OCI-LY3 (cell line): ENCODE results near the gene HIP1.

Source experiments
- H2AFZ ChIP-seq: fragments of 200-600, 300-600 bp; shearing (Covaris generic); 2 replicates; pipeline ENCODE4 v1.6.0; 2014; ENCODE audit warnings: antibody characterized with exemption, low read depth, low read length
- H3K27ac ChIP-seq: fragments of 200-600, 300-600 bp; sonication (generic); 2 replicates; pipeline ENCODE4 v1.5.1; 2014; ENCODE audit warnings: mild to moderate bottlenecking, low read length, moderate library complexity, mixed read lengths
- H3K27me3 ChIP-seq: fragments of 200-600, 300-600 bp; sonication (generic); 2 replicates; pipeline ENCODE4 v1.6.1; 2014; ENCODE audit warnings: low read depth, low read length, mixed read lengths
- H3K36me3 ChIP-seq: fragments of 200-600, 300-600 bp; sonication (generic); replicated peaks from 2 replicates; pipeline ENCODE3; 2014; ENCODE audit warnings: low read depth, low read length, mixed read lengths
- H3K4me1 ChIP-seq: fragments of 300-600, 200-600 bp; sonication (generic); 2 replicates; pipeline ENCODE4 v1.6.1; 2014; ENCODE audit warnings: low read length, mixed read lengths
- H3K4me2 ChIP-seq: fragments of 200-600, 300-600 bp; sonication (generic); 2 replicates; pipeline ENCODE4 v1.6.1; 2014; ENCODE audit warnings: low read length, mixed read lengths
- H3K4me3 ChIP-seq: fragments of 300-600, 200-600 bp; sonication (generic); 2 replicates; pipeline ENCODE4 v1.5.1; 2014; ENCODE audit warnings: antibody characterized with exemption, mild to moderate bottlenecking, low read length, moderate library complexity
- H3K79me2 ChIP-seq: fragments of 300-600, 200-600 bp; shearing (Covaris generic); 2 replicates; pipeline ENCODE4 v1.6.1; 2014; ENCODE audit warnings: mild to moderate bottlenecking, low read length, mixed read lengths
- H3K9ac ChIP-seq: fragments of 300-600, 200-600 bp; shearing (Covaris generic); 2 replicates; pipeline ENCODE4 v1.6.0; 2014; ENCODE audit warnings: mild to moderate bottlenecking, low read length, moderate library complexity
- H3K9me3 ChIP-seq: fragments of 200-600, 300-600 bp; shearing (Covaris generic); 2 replicates; pipeline ENCODE4 v1.6.1; 2014; ENCODE audit warnings: low read length, mixed read lengths; ENCODE audit not compliant: insufficient read depth
- H4K20me1 ChIP-seq: fragments of 200-600, 300-600 bp; sonication (generic); 2 replicates; pipeline ENCODE4 v1.6.1; 2016; ENCODE audit warnings: low read length, mixed read lengths; ENCODE audit not compliant: insufficient read depth
- CTCF ChIP-seq: fragments of 200-600, 300-600 bp; sonication (generic); IDR thresholded peaks from 2 replicates; pipeline ENCODE4 v1.5.1; 2014; ENCODE audit warnings: antibody characterized with exemption, low read length, low read depth
- EZH2phosphoT487 ChIP-seq: fragments of 200-600 bp; shearing (Covaris generic); IDR thresholded peaks from 2 replicates; pipeline ENCODE4 v1.6.1; 2018; ENCODE audit warnings: antibody characterized with exemption, mixed run types, low read depth

Gene HIP1

GRCh38 chr7:75689246-75690099, 49.3 kb downstream of the HIP1 start:
- Histone ChIP-seq H3K9ac (no peak overlapping the region), H3K36me3 (no peaks in the 10 kb centered on the region), H3K27ac (no peak overlapping the region), H4K20me1 (no peaks in the 10 kb centered on the region), H2AFZ (no peak overlapping the region), H3K9me3 (no peaks in the 10 kb centered on the region), H3K4me2 (no peak overlapping the region), H3K27me3 (peaks cover 43% of the 10 kb centered on the region), H3K4me1 (peaks cover 14% of the 10 kb centered on the region; the same call in 1 of the 2 replicates), H3K79me2 (no peaks in the 10 kb centered on the region), H3K4me3 (no peak overlapping the region)
- TF ChIP-seq CTCF (no peak), EZH2phosphoT487 (no peak)

GRCh38 chr7:75688200-75689136, 50.3 kb downstream of the HIP1 start:
- H3K4me2 ChIP-seq = peak overlapping the region; percentile 46
- H4K20me1 ChIP-seq = no peaks in the 10 kb centered on the region
- H3K4me3 ChIP-seq = peak overlapping the region; percentile 40
- TF ChIP-seq CTCF = no peak
- no peak for TF ChIP-seq EZH2phosphoT487
- H2AFZ ChIP-seq = no peak overlapping the region; the same call in 1 of the 2 replicates
- H3K36me3 ChIP-seq = no peaks in the 10 kb centered on the region
- H3K9ac ChIP-seq = no peak overlapping the region
- H3K27me3 ChIP-seq = peaks cover 39% of the 10 kb centered on the region
- peaks cover 14% of the 10 kb centered on the region; the same call in 1 of the 2 replicates for H3K4me1 ChIP-seq
- H3K79me2 ChIP-seq = no peaks in the 10 kb centered on the region
- H3K27ac ChIP-seq = no peak overlapping the region
- H3K9me3 ChIP-seq = no peaks in the 10 kb centered on the region

GRCh38 chr7:75687246-75688088, 51.3 kb downstream of the HIP1 start:
- H3K9ac ChIP-seq = no peak overlapping the region
- H3K27me3 ChIP-seq = peaks cover 29% of the 10 kb centered on the region
- no peaks in the 10 kb centered on the region for H4K20me1 ChIP-seq

More at GRCh38 chr7:75687246-75688088, 51.3 kb downstream of the HIP1 start:
- no peak overlapping the region for H3K27ac ChIP-seq
- no peak overlapping the region; the same call in 1 of the 2 replicates for H3K4me3 ChIP-seq
- no peak overlapping the region for H2AFZ ChIP-seq
- H3K4me2 ChIP-seq = 0 out of 2 replicates have a peak overlapping the region, but pooled peaks have one; percentile 46
- H3K36me3 ChIP-seq = no peaks in the 10 kb centered on the region
- H3K9me3 ChIP-seq = no peaks in the 10 kb centered on the region
- TF ChIP-seq EZH2phosphoT487 (no peak), CTCF (no peak)
- peaks cover 9% of the 10 kb centered on the region; the same call in 1 of the 2 replicates for H3K4me1 ChIP-seq
- no peaks in the 10 kb centered on the region for H3K79me2 ChIP-seq
